HG02623 (cell line): Measurements from ENCODE around the gene C4orf50.
"Not testable (repeated sequence)": the region's sequence is repeated elsewhere in the genome, so short reads cannot be mapped to it uniquely, and the experiment has no call there.

Source experiments
- ATAC-seq: cut with Tn5 transposase; IDR thresholded peaks from one replicate; pipeline ENCODE4 v1.9.1; 2021; ENCODE audit warnings: moderate library complexity; ENCODE audit not compliant: unreplicated experiment

C4orf50 gene

GRCh38 chr4:5952975-5953951 is 65.0 kb downstream of the C4orf50 start:
- no peak for ATAC-seq

DNA sequence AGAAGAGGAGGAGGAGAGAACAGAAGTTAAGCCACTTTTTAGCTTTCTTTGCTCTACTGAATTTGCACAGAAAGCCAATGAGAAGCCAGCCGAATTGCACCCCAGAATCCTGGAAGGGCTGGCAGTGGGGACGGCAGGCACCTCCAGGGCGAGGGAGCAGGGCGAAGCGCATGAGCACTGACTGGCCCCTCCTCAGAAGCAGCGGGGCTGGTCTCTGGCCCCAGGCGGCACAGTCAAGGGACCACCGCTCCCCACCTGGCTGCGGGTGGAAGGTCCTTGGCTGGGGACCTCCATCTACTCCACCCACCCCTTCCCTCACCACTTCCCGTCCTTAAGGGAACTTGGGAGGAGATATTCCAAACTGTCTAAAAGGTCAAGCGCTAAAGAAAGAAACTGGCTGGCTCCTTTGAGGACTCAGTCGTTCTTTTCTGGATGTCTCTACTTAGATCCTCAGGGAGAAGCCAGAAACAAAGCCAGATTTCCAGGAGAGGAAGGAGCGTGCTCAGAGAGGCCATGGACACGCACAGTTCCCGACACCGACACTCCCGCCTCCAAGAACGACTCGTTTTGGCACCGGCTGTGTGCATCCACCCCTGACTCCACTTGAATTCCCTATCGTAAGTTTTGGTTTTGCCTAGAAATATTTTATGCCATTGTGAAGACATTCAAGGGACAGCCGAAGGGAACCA is 65.8 kb downstream of the C4orf50 start:
- no peak for ATAC-seq

DNA sequence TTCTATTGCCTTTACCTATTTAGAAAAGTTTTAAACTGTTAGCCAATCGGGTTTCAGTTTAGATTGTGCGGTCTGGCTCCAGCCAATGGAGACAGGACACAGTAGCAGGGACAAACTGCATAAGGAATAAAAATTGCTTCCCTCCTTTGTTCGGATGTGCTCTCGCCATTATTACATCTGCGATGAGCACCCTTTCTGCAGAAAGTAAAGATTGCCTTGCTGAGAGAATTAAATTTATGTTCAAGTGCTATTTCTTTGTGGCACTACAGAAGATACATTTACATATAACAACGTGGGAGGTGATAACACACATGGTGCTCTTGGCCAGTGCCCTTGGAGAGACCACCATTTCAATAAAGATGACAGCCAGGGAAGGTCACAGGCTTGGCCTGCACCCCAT is 71.6 kb downstream of the C4orf50 start:
- ATAC-seq: not testable (repeated sequence)

DNA sequence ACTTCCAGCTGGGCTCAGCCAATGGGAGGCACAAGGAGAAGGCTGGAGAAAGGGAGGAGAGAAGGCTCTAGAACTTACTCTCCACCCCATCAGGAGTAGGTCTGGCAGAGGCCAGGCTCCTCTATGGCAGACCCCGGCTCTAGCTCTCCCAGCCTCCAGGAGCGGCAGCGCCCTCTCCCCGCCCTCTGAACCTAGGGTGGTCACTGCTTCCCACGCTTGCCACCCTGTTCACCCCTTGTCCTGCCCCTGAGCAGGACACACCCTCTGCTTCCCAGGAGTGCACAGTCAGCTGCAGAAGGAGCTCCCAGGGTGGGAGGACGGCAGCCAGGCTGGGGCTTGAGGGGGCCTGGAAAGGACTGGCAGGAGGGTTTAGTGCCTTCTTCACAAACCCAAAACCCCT is 72.3 kb downstream of the C4orf50 start:
- no peak for ATAC-seq

DNA sequence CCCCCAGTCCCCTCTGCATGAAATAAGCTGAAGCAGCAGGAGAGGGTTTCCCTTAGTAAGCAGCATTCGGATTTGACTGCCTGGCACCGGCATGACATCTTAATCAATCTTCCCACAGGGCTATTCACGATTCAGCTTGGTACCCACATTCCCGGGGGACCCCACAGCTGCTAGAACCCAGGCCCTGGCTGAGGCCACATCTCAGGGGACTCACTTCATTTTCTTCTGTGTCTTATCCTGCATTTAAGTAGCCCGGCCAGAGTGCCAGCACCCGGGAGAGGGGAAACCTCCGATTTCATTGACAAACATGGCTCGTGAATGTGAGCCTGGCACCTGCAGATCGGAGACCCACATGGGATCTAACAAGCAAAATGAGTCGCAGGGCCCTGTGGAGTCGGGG is 73.1 kb downstream of the C4orf50 start:
- ATAC-seq: no peak

DNA sequence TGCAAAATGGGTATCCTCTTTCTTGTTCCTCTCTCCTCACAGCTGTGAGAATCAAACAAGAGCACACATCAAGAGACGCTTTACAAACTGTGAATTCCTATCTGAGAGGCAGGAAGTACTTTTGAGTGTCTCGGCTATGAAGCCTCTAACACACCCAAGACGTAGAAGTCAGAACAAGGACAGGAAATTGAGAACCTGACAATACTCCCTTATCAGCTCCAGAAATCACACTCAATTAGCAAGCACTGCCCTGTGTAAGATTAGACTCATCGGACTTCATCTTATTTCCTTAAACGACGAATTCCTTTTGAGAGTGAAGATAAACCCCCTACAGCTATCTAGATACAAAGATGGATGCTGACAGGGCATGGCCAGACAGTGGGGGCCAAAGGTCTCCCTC is 74.7 kb downstream of the C4orf50 start:
- ATAC-seq: no peak

- no peak for ATAC-seq
Observed at GRCh38 chr4:5942947-5943346, 75.3 kb downstream of the C4orf50 start.

DNA sequence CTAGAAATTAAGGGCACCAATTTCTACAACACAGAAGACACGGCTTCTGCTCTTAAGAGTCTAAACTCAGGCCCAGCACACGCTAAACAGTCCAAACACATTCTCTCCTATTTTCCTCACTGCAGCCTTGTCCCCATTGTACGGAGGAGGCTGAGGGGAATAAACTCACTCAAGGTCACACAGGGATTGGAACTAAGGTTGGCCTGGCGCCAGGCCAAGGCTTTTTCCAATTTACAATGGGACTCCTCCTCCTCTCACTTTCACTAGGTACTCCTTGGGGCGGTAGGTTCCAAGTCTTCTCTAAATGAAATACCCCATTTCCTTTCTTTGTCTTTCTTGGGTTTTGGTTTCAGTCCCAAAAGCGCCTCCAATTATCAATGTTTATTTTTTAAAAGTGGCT is 76.6 kb downstream of the C4orf50 start:
- ATAC-seq: no peak

GRCh38 chr4:5940470-5941203 is 77.6 kb downstream of the C4orf50 start:
- no peak for ATAC-seq

DNA sequence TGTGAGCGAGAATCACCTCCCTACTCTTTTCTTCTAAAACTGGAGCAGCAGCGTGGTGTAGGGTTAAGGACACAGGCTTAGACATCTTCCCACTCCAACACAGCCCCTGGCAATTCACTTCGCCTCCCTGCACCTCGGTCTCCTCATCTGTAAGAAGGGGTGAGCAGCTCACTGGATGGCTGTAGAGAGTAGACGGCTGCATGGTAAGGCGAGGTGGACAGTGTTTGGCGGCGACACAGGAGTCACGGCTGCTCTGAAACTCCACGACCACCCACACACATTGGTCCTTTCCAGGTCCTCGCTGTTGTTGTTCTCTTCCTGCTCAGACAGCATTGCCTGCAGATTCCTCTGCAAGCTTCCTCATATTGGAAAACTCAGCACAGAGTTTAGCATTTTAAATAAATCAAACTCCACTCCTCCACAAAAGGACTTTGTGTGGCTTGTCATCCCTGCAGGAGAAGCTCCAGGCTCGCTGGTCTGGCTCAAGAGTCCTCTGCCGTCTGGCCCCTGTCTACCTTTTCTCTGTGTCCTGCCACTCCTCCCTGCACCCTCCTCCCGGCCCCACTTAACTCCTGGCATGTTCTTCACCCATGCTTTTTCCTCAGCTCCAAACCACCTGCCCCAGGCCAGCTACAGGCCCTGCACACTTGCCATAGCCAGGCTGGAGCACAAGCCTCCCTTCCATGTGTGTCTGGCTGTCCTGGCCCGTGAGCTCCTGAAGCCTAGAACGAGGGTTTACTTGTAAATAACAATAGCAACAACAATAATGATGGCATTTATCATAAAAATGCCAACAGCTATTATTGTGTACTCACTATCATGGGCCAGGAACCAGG is 84.0 kb downstream of the C4orf50 start:
- no peak for ATAC-seq

DNA sequence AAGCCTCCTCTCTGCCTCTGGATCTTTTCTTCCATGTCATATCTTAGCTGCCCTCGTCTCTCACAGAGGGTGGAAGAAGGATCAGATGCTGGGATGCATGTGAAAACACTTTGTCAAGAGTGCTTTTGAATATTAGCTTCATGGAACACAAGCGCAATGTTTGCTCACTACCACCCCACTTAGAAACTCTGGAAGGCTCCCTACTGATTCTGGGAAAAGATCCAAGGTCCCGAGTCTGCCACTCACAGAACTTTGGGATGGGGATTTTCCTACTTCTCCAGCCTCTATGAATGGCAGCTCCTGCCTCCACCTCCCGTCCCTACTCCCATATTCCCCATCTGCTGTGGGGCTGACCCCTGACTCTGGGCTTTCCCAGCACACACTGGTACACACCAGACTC is 85.1 kb downstream of the C4orf50 start:
- no peak for ATAC-seq

- no peak for ATAC-seq
Observed at GRCh38 chr4:5932035-5932568, 86.1 kb downstream of the C4orf50 start.

DNA sequence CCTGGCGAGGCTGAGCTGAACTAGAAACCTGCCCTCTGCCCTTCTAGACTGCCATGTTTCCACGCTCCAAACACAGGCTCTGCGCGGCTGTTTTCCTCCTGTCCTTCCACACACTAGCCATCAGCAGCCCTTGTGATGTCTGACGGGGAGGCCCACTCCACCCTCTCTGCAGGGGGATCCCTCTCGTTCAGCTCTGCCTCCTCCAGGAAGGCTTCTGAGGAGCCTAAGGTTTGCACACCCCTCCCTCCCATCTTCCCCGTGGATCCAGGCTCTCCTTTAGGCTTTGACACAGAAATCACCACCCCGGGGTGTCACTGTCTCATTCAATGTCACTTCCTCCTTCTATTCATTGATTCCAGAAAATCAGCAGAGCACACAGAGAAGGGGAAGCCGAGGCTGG is 86.7 kb downstream of the C4orf50 start:
- no peak for ATAC-seq

DNA sequence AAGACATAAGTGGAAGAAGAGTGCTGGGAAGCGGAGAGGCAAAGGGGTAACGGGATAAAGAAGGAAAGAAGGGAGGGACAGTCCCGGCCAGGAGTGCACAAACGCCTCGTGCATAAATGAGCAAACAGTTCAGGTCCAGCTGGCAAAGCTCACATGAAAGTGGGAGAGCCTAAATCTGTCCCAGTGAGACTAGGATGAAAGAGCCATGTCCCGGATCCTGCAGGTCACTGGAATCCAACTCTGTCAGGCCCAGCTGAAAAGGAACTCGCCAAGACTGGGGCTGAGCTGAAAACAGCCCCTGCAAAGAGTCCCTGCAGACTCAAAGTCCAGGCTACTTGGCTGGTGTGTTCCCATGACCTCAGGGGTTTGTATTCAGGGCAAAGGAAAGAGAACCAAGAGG is 87.4 kb downstream of the C4orf50 start:
- no peak for ATAC-seq

DNA sequence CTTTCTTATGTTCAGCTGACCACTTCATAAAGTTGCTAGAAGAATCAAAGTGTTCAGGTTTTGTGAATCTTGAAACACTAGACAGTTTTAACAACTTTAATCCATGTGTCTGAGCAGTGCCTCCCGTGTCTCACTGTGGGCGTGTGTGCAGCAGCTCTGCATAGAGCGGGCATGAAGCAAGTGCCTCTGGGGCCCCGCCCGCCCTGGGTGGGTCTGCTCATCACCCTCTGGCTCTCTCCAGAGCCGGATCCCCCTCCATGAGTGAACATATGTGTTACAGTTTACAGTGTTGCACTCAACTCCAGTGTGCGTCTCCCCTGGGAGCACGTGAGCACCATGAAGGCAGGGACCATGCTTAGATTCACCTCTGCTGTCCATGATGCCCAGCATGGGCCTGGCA is 87.8 kb downstream of the C4orf50 start:
- ATAC-seq: no peak

- ATAC-seq: no peak
Observed at GRCh38 chr4:5928844-5929420, 89.3 kb downstream of the C4orf50 start.

DNA sequence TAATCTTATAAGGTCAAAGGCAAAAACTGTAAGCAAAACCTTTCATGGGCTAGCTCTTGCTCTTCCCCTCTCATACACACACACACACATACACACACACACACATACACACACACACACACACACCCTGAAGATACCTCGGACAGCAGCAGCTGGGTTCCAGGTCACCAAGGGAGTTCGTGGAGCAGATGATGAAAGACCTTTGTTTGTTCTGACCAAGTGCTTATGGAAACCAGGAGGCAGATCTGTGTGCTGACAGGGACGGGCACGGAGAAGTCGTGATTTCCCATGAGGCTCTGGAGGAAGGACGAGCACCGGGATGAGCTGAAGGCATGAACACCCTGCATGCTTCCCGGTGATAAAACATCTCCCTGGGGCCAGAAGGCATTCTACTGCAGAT is 90.0 kb downstream of the C4orf50 start:
- ATAC-seq: no peak

DNA sequence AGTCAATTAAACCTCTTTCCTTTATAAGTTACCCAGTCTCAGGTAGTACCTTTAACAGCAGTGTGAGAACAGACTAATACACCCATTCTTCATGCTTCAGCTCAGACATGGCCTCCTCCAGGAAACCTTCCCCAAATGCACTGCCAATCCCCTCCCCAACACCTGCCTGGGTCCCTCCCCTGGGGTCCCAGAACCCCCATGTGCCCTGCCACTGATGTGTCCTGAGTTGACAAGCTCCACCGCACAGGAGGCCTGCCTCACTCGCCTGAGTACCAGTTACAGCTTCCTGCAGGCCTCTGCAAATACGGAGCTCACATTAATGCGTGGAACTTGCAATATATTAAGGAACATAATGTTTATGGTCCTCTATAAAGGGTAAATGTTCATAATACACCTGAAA is 90.5 kb downstream of the C4orf50 start:
- no peak for ATAC-seq

DNA sequence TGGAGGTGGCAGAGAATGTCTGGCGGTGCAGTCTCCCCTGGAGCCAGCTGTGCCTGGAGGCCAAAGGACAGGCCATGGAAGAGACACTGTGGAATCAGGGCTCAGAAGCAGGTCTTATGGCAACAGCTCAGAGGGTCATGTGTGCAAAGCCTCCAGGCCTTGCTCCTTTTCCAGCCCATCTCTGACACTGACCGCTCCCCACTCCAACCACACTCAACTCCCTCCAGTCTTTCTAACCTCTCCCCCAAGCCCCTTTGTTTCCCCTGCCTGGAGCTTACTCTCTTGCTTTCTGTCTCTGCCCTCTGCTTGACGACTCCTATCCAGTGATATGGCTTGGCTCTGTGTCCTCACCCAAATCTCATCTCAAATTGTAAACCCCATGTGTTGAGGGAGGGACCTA is 91.1 kb downstream of the C4orf50 start:
- no peak for ATAC-seq

GRCh38 chr4:5926598-5926997 is 91.6 kb downstream of the C4orf50 start:
- ATAC-seq: no peak
